WTC11 (cell line): ENCODE data around the gene EMD. TPM values are rescaled to one million over a fixed set of nuclear protein-coding genes. Genes with fewer than 3 reads are reported as not detected.
A peak's percentile ranks its signal among the peaks of the same experiment; 100 is the strongest.

Source experiments
- ATAC-seq: fragments of 200-7000 bp; cut with Tn5 transposase; 2 replicates; pipeline ENCODE4 v1.10.0; 2021; ENCODE audit warnings: mild to moderate bottlenecking, moderate library complexity
- CTCF ChIA-PET: fragments of 300-600 bp; sonication (Branson Sonifier 250); formaldehyde crosslinking; loops from one replicate; lab custom pipeline; 2021; ENCODE audit warnings: antibody characterized with exemption; lab: Charles Lee
- POLR2A ChIA-PET: fragments of 350-600 bp; sonication (Branson Sonifier 250); formaldehyde crosslinking; loops from one replicate; lab custom pipeline; 2021; ENCODE audit warnings: antibody characterized with exemption; lab: Charles Lee
- DNase-seq: peaks from one replicate; pipeline ENCODE4 v3.0.0; 2021; ENCODE audit warnings: low spot score
- H3K27ac Mint-ChIP-seq: 2 replicates; pipeline ENCODE4 v1.8.0; 2021; ENCODE audit warnings: mixed read lengths
- H3K27me3 Mint-ChIP-seq: 2 replicates; pipeline ENCODE4 v1.8.0; 2021; ENCODE audit warnings: low read depth, mild to moderate bottlenecking, moderate library complexity, mixed read lengths
- H3K36me3 Mint-ChIP-seq: 2 replicates; pipeline ENCODE4 v1.8.0; 2021; ENCODE audit warnings: mixed read lengths
- H3K4me1 Mint-ChIP-seq: 2 replicates; pipeline ENCODE4 v1.8.0; 2022; ENCODE audit warnings: mixed read lengths
- H3K4me3 Mint-ChIP-seq: 2 replicates; pipeline ENCODE4 v1.8.0; 2021; ENCODE audit warnings: mild to moderate bottlenecking, moderate library complexity, mixed read lengths
- H3K9me3 Mint-ChIP-seq: 2 replicates; pipeline ENCODE4 v1.8.0; 2021; ENCODE audit warnings: mixed read lengths
- ATF3 ChIP-seq: sonication (generic); formaldehyde crosslinking; conservative IDR thresholded peaks from 2 replicates; pipeline ENCODE4 v1.8.1; 2022; ENCODE audit warnings: mild to moderate bottlenecking, missing genetic modification reagents
- ATF6 ChIP-seq: sonication (generic); formaldehyde crosslinking; IDR thresholded peaks from 2 replicates; pipeline ENCODE4 v1.8.1; 2023; ENCODE audit warnings: mild to moderate bottlenecking, missing genetic modification reagents
- CDX4 ChIP-seq: fragments of 250-450 bp; sonication (Bioruptor Pico); IDR thresholded peaks from 2 replicates; pipeline ENCODE4 v1.9.0; 2021; ENCODE audit warnings: moderate library complexity, mild to moderate bottlenecking, inconsistent platforms, borderline replicate concordance
- CTCF ChIP-seq: fragments of 200-600 bp; IDR thresholded peaks from 2 replicates; pipeline ENCODE4 v1.8.0; 2022; ENCODE audit warnings: antibody characterized with exemption
- E2F5 ChIP-seq: sonication (generic); formaldehyde crosslinking; IDR thresholded peaks from 2 replicates; pipeline ENCODE4 v1.8.1; 2022; ENCODE audit warnings: mild to moderate bottlenecking, moderate library complexity, missing genetic modification reagents
- ELF4 ChIP-seq: sonication (generic); formaldehyde crosslinking; IDR thresholded peaks from 2 replicates; pipeline ENCODE4 v1.8.1; 2022; ENCODE audit warnings: low read depth, mild to moderate bottlenecking, moderate library complexity, missing genetic modification reagents
- FOXK1 ChIP-seq: sonication (generic); formaldehyde crosslinking; IDR thresholded peaks from 2 replicates; pipeline ENCODE4 v1.8.0; 2022; ENCODE audit warnings: mild to moderate bottlenecking, moderate library complexity, missing genetic modification reagents
- GTF2I ChIP-seq: fragments of 250-450 bp; sonication (Bioruptor Pico); conservative IDR thresholded peaks from 2 replicates; pipeline ENCODE4 v1.4.0; 2021; ENCODE audit warnings: mild to moderate bottlenecking
- IRF1 ChIP-seq: sonication (generic); formaldehyde crosslinking; IDR thresholded peaks from 2 replicates; pipeline ENCODE4 v1.8.0; 2023; ENCODE audit warnings: missing genetic modification reagents
- NR3C1 ChIP-seq: sonication (generic); formaldehyde crosslinking; conservative IDR thresholded peaks from 2 replicates; pipeline ENCODE4 v1.8.1; 2023; ENCODE audit warnings: low read depth, mild to moderate bottlenecking, missing genetic modification reagents
- STAT6 ChIP-seq: sonication (generic); formaldehyde crosslinking; conservative IDR thresholded peaks from 2 replicates; pipeline ENCODE4 v1.8.1; 2023; ENCODE audit warnings: mild to moderate bottlenecking, low read depth, missing genetic modification reagents, moderate library complexity
- ZNF219 ChIP-seq: sonication (generic); formaldehyde crosslinking; IDR thresholded peaks from 2 replicates; pipeline ENCODE4 v1.8.0; 2023; ENCODE audit warnings: missing genetic modification reagents, mild to moderate bottlenecking, borderline replicate concordance
- ZNF317 ChIP-seq: sonication (generic); formaldehyde crosslinking; IDR thresholded peaks from 2 replicates; pipeline ENCODE4 v1.8.1; 2023; ENCODE audit warnings: low read depth, mild to moderate bottlenecking, moderate library complexity, missing genetic modification reagents, borderline replicate concordance
- ZNF423 ChIP-seq: fragments of 250-450 bp; sonication (Bioruptor Pico); IDR thresholded peaks from 2 replicates; pipeline ENCODE4 v2.1.2; 2022; ENCODE audit warnings: mild to moderate bottlenecking, moderate library complexity
- ZNF425 ChIP-seq: fragments of 250-450 bp; sonication (Bioruptor Pico); conservative IDR thresholded peaks from 2 replicates; pipeline ENCODE4 v1.9.0; 2021; ENCODE audit warnings: mild to moderate bottlenecking
- ZNF671 ChIP-seq: fragments of 250-450 bp; sonication (Bioruptor Pico); IDR thresholded peaks from 2 replicates; pipeline ENCODE4 v1.8.0; 2021; ENCODE audit warnings: mild to moderate bottlenecking
- total RNA-seq: library from RNA; stranded (reverse); gene quantifications from 3 replicates; pipeline ENCODE4 v1.2.3, GENCODE V29; 2021
- TF ChIP-seq, protein P1 (sequence below): fragments of 250-450 bp; sonication (Bioruptor Pico); IDR thresholded peaks from 2 replicates; pipeline ENCODE4 v2.1.2; 2022; ENCODE audit warnings: mild to moderate bottlenecking, moderate library complexity
- TF ChIP-seq, protein P2 (sequence below): sonication (generic); formaldehyde crosslinking; IDR thresholded peaks from 2 replicates; pipeline ENCODE4 v1.8.1; 2023; ENCODE audit warnings: mild to moderate bottlenecking, missing genetic modification reagents

The EMD gene
- total RNA-seq, 1 experiment from 2014 or later, result 78.3 TPM

DNA sequence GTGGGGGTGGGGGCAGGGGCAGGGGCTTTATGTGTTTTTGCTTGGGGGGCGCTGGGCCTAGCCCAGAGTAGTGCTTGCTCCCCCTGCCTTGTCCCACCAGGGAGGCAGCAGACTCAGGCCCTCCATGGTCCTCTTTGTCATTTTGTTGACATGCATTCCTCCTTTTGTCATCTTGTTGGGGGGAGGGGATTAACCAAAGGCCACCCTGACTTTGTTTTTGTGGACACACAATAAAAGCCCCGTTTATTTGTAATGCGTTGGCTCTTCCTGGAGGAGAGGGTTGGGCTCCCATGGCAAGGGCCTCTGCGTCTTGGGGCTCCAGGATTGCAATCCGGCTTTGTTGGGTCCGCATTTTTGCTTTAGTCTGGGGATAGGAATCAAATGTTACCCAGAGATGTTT, 2.2 kb downstream of the EMD start (continued):
- TF ChIP-seq, protein P1, sequence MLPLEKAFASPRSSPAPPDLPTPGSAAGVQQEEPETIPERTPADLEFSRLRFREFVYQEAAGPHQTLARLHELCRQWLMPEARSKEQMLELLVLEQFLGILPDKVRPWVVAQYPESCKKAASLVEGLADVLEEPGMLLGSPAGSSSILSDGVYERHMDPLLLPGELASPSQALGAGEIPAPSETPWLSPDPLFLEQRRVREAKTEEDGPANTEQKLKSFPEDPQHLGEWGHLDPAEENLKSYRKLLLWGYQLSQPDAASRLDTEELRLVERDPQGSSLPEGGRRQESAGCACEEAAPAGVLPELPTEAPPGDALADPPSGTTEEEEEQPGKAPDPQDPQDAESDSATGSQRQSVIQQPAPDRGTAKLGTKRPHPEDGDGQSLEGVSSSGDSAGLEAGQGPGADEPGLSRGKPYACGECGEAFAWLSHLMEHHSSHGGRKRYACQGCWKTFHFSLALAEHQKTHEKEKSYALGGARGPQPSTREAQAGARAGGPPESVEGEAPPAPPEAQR (CRISPR knock-in tag), result no peak
- TF ChIP-seq IRF1 (CRISPR knock-in tag), result no peak

DNA sequence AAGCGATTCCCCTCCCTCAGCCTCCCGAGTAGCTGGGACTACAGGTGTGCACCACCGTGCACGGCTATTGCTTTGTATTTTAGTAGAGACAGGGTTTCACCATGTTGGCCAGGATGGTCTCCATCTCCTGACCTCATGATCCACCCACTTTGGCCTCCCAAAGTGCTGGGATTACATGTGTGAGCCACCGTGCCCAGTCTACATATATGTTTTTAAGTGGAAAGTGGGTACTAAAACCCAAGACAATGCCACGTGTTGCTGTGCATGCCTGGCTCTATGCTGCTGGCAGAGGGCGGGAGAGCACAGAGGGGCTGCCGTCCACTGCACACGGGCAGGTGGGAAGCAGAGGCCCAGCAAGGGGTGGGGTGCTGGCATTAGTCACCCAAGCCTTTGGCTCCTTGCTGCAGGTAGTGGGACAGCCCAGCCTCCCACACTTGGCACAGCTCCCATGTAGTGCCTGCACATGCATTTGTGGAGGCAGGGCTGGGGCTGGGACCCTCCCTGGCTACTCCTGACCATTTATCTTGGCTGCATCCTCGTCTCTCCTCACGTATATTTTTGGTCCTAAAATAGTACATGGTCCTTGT, 3.5 kb downstream of the EMD start:
- Mint-ChIP-seq H3K4me1 (peaks cover 26% of the 10 kb centered on the region), H3K27ac (peak overlapping the region; percentile 53; the same call in 1 of the 2 replicates), H3K9me3 (no peaks in the 10 kb centered on the region), H3K27me3 (no peaks in the 10 kb centered on the region), H3K4me3 (no peak overlapping the region), H3K36me3 (peaks cover 9% of the 10 kb centered on the region)
- ChIA-PET CTCF (interaction anchor here (3.9 kb wide), 1 partner anchor 9 kb away, joined by 43 read pairs; the partner anchor contains the start of gene FLNA), POLR2A (interaction anchor here (1.5 to 1.9 kb wide), 2 partner anchors 9 kb away, joined by 4 to 10 read pairs; partner anchors contain the start of gene FLNA)
- DNase-seq, result no peak
- ATAC-seq, result no peak
- TF ChIP-seq FOXK1 (CRISPR knock-in tag), result no peak
- TF ChIP-seq ZNF423 (CRISPR knock-in tag), result no peak
- no peak for TF ChIP-seq ATF3 (CRISPR knock-in tag)
- no peak for TF ChIP-seq CDX4
- TF ChIP-seq ELF4 (CRISPR knock-in tag), result no peak
- no peak for TF ChIP-seq STAT6
- TF ChIP-seq CTCF, result no peak
- TF ChIP-seq E2F5 (CRISPR knock-in tag), result no peak
- TF ChIP-seq ZNF219, result no peak
- TF ChIP-seq ZNF425 (CRISPR knock-in tag), result no peak
- no peak for TF ChIP-seq GTF2I (CRISPR knock-in tag)
- no peak for TF ChIP-seq ATF6
- TF ChIP-seq, protein P2, sequence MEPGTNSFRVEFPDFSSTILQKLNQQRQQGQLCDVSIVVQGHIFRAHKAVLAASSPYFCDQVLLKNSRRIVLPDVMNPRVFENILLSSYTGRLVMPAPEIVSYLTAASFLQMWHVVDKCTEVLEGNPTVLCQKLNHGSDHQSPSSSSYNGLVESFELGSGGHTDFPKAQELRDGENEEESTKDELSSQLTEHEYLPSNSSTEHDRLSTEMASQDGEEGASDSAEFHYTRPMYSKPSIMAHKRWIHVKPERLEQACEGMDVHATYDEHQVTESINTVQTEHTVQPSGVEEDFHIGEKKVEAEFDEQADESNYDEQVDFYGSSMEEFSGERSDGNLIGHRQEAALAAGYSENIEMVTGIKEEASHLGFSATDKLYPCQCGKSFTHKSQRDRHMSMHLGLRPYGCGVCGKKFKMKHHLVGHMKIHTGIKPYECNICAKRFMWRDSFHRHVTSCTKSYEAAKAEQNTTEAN, result no peak
- TF ChIP-seq ZNF671, result no peak
- TF ChIP-seq, protein P1 (CRISPR knock-in tag), result no peak
- TF ChIP-seq NR3C1 (CRISPR knock-in tag), result no peak
- TF ChIP-seq ZNF317 (CRISPR knock-in tag), result no peak
